ENCODE results near the gene RBBP8NL. TPM values are rescaled to one million over a fixed set of nuclear protein-coding genes. Genes with fewer than 3 reads are reported as not detected.
A peak's percentile ranks its signal among the peaks of the same experiment; 100 is the strongest.

Gene RBBP8NL
- total RNA-seq, 6 experiments from 2014 or later = not detected

- Mint-ChIP-seq H3K36me3 (ENCODE audit: low read depth) (no peaks in the 10 kb centered on the region), H3K27ac (no peak overlapping the region), H3K9me3 (no peaks in the 10 kb centered on the region), H3K27me3 (ENCODE audit: insufficient read depth) (peaks cover 32% of the 10 kb centered on the region), H3K4me3 (no peak overlapping the region), H3K4me1 (ENCODE audit: low read depth) (no peaks in the 10 kb centered on the region)
- TF ChIP-seq CTCF (IDR thresholded peaks at IDR 0.05) = peak; percentile 26; the same call in 1 of the 2 replicates
- no peak for DNase-seq
These were observed 22.8 kb upstream of the RBBP8NL start for GRCh38 chr20:62449951-62450691.

DNA sequence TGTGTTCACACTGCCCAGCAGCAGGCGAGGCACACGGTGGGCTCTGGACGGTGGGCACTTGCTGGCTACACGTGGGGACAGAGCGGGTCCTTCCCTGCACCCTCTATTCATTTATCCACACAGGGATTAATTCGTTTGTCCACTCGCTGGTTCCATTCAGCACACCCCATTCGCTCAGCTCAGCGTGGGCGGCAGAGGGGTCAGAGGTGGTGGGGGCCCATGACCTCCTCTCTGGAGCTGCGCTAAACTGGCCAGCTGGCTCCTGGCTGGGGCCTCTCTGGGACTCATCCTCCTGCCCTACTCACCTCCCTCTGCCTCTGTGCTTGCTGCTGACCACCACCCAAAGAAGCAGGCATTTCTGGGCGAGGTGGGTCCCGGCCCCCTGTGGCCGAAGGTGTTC, 21.4 kb upstream of the RBBP8NL start:
- no peaks in the 10 kb centered on the region for H3K9me3 Mint-ChIP-seq
- H3K4me3 Mint-ChIP-seq = no peak overlapping the region
- H3K27me3 Mint-ChIP-seq (ENCODE audit: insufficient read depth) = peaks cover 27% of the 10 kb centered on the region
- no peaks in the 10 kb centered on the region for H3K4me1 Mint-ChIP-seq (ENCODE audit: low read depth)
- TF ChIP-seq CTCF (IDR thresholded peaks at IDR 0.05) = no peak
- no peaks in the 10 kb centered on the region for H3K36me3 Mint-ChIP-seq (ENCODE audit: low read depth)
- no peak overlapping the region for H3K27ac Mint-ChIP-seq
- DNase-seq = no peak

DNA sequence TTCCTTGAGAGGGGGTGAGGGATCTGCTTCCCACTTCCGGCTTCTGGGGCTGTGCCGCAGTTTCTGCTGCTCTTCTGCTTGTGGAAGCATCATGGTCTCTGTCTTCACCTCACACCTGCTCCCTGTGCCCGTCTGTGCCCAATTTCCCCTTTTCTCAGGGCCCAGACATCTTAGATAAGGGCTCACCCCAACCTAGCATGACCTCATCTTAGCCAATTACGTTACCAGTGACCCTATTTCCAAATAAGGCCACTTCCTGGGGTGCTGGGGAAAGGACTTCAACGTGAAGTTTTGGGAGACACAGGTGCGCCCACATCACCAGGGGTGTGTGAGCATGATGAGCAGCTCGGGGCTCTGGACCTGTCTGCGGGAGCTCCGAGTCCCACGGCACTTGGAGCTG, 20.7 kb upstream of the RBBP8NL start:
- no peak for DNase-seq
- no peak overlapping the region for H3K4me3 Mint-ChIP-seq
- no peaks in the 10 kb centered on the region for H3K36me3 Mint-ChIP-seq (ENCODE audit: low read depth)
- no peak overlapping the region for H3K27ac Mint-ChIP-seq
- no peaks in the 10 kb centered on the region for H3K4me1 Mint-ChIP-seq (ENCODE audit: low read depth)
- TF ChIP-seq CTCF (IDR thresholded peaks at IDR 0.05) = no peak
- peaks cover 28% of the 10 kb centered on the region for H3K27me3 Mint-ChIP-seq (ENCODE audit: insufficient read depth)
- H3K9me3 Mint-ChIP-seq = no peaks in the 10 kb centered on the region

DNA sequence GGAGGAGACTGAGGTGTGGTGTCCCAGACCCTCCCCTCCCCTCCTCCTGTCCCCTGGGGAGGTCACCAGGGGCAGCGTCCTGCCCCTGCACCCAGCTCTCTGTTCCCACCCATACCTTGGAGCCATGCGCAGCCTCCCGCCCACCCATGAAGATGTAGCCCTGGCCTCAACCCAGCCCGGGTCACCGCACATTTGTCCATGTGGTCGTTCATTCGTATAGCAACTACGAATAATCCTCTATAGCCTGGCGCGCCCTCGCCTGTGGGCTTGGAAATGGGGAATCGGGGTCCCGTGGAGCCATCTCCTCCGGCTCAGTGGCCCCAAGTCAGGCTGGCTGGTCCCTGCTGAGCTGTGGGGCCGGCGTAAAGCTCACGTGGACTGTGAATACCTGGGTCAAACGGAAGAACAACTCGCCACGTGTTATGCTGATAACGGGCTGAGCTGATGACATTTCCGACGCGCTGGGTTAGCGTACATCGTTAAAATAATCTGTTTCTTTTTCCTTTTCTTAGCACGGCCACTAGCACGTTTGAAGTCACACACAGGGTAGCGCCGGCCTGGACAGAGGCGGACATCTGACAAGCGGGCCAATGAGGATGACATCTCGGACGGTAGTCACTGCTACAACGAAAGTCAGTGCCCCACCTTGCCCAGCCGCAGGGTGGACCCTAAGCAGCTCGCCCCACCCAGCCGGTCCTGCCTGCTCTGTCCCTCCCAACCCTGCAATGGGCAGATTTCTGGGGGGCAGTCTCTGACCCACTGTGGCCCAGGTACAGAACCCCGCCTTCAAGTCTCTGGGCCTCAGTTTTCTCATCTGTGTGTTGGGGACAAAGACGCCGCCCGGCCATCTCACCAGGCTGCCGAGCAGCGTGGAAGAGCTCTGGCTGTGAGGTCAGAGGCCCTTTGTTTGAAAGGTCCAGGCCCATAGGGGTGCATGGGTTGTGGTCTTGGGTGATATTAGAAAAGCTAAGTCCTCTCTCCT, 19.8 kb upstream of the RBBP8NL start:
- Mint-ChIP-seq H3K4me3 (no peak overlapping the region), H3K9me3 (no peaks in the 10 kb centered on the region), H3K36me3 (ENCODE audit: low read depth) (no peaks in the 10 kb centered on the region), H3K27ac (no peak overlapping the region), H3K27me3 (ENCODE audit: insufficient read depth) (peaks cover 30% of the 10 kb centered on the region), H3K4me1 (ENCODE audit: low read depth) (no peaks in the 10 kb centered on the region)
- DNase-seq = no peak
- no peak for TF ChIP-seq CTCF (IDR thresholded peaks at IDR 0.05)

- Mint-ChIP-seq H3K27me3 (ENCODE audit: insufficient read depth) (peaks cover 30% of the 10 kb centered on the region), H3K9me3 (no peaks in the 10 kb centered on the region), H3K4me3 (no peak overlapping the region), H3K27ac (no peak overlapping the region), H3K4me1 (ENCODE audit: low read depth) (no peaks in the 10 kb centered on the region), H3K36me3 (ENCODE audit: low read depth) (no peaks in the 10 kb centered on the region)
- TF ChIP-seq CTCF (IDR thresholded peaks at IDR 0.05) = no peak
- no peak for DNase-seq
These were observed 19.1 kb upstream of the RBBP8NL start for GRCh38 chr20:62446481-62446880.
